T-cell (primary cell): ENCODE measurements around the gene SCAMP4. TPM values are rescaled to one million over a fixed set of nuclear protein-coding genes. Genes with fewer than 3 reads are reported as not detected.

ENCODE experiments used
- ATAC-seq, 4 experiments: fragments of 200-7000 bp in 3 of 4; fragments of 150-1000 bp in 1 of 4; cut with Tn5 transposase; replicated peaks in 1 of 4; 1 replicate in 3 of 4; 2 replicates in 1 of 4; pipeline ENCODE4 v1.10.0; 2021; ENCODE audit warnings: moderate library complexity in 3 of 4, mild to moderate bottlenecking in 2 of 4, moderate number of reproducible peaks in 1 of 4
- CTCF ChIA-PET, 2 donors: fragments of 300-600 bp; sonication (Branson Sonifier 250); formaldehyde crosslinking; loops; one replicate each; lab custom pipeline; 2022; ENCODE audit warnings: antibody characterized with exemption in 2 of 2; lab: Charles Lee
- POLR2A ChIA-PET, 2 donors: fragments of 300-600 bp; sonication (Branson Sonifier 250); formaldehyde crosslinking; loops; one replicate each; lab custom pipeline; 2022; ENCODE audit warnings: antibody characterized with exemption in 2 of 2; lab: Charles Lee
- DNase-seq, 35 experiments: peaks; one replicate each; pipeline versions ENCODE4 v3.0.0 to v3.0.0-alpha.2; 2013 to 2023
- H3K27ac ChIP-seq: one replicate; pipeline ENCODE4 v1.5.1; 2013; ENCODE audit warnings: low read length
- H3K27me3 ChIP-seq, 2 experiments: replicated peaks in 1 of 2; 1 replicate in 1 of 2; 2 replicates in 1 of 2; pipeline versions ENCODE4 v1.6.1 to v1.7.0; 2013; ENCODE audit warnings: low read length in 1 of 2, mixed read lengths in 1 of 2; ENCODE audit not compliant: control insufficient read depth in 2 of 2, insufficient read depth in 2 of 2; ENCODE audit errors: extremely low read depth in 1 of 2
- H3K36me3 ChIP-seq, 2 donors: 1 replicate in 1 of 2; 2 replicates in 1 of 2; pipeline versions ENCODE4 v1.6.1 to v1.7.0; 2013; ENCODE audit warnings: low read length in 1 of 2; ENCODE audit not compliant: control insufficient read depth in 2 of 2, insufficient read depth in 1 of 2; ENCODE audit errors: extremely low read depth in 1 of 2
- H3K4me1 ChIP-seq, 2 experiments: 1 replicate in 1 of 2; 2 replicates in 1 of 2; pipeline versions ENCODE4 v1.6.1 to v1.7.0; 2013; ENCODE audit warnings: low read length in 2 of 2, mixed read lengths in 1 of 2; ENCODE audit not compliant: insufficient read depth in 2 of 2, control insufficient read depth in 1 of 2; ENCODE audit errors: extremely low read depth in 1 of 2
- H3K4me3 ChIP-seq, 2 donors: 1 replicate in 1 of 2; 2 replicates in 1 of 2; pipeline versions ENCODE4 v1.5.1 to v1.7.0; 2013; ENCODE audit warnings: mild to moderate bottlenecking in 2 of 2, low read length in 1 of 2, moderate library complexity in 1 of 2; ENCODE audit not compliant: control insufficient read depth in 1 of 2; ENCODE audit errors: extremely low read depth in 1 of 2
- H3K9me3 ChIP-seq: 2 replicates; pipeline ENCODE4 v1.7.0; 2013
- H3K27ac Mint-ChIP-seq, 2 donors: one replicate each; pipeline ENCODE4 v1.8.0; 2020 to 2021; ENCODE audit warnings: mild to moderate bottlenecking in 2 of 2, mixed read lengths in 2 of 2
- H3K27me3 Mint-ChIP-seq, 2 donors: one replicate each; pipeline ENCODE4 v1.8.0; 2021 to 2022; ENCODE audit warnings: mixed read lengths in 2 of 2
- H3K36me3 Mint-ChIP-seq: one replicate; pipeline ENCODE4 v1.8.0; 2021; ENCODE audit warnings: mixed read lengths
- H3K4me1 Mint-ChIP-seq, 3 donors: one replicate each; pipeline ENCODE4 v1.8.0; 2020 to 2022; ENCODE audit warnings: mixed read lengths in 3 of 3, mild to moderate bottlenecking in 1 of 3
- H3K4me3 Mint-ChIP-seq, 3 donors: one replicate each; pipeline ENCODE4 v1.8.0; 2020 to 2022; ENCODE audit warnings: mild to moderate bottlenecking in 3 of 3, mixed read lengths in 3 of 3, moderate library complexity in 3 of 3
- H3K9me3 Mint-ChIP-seq, 3 donors: one replicate each; pipeline ENCODE4 v1.8.0; 2020 to 2022; ENCODE audit warnings: mixed read lengths in 3 of 3
- WGBS: methylation state at CpG from one replicate; pipeline ENCODE4 v1.1.5; 2013; ENCODE audit warnings: missing lambda C conversion rate; ENCODE audit not compliant: insufficient coverage; 5-methylcytosine and 5-hydroxymethylcytosine counted together
- total RNA-seq, 35 experiments: library from RNA in 6 of 35; stranded (reverse) in 6 of 35; fragments of 120-200 nt in 1 of 35; gene quantifications; one replicate each; pipeline versions ENCODE4 v1.2.1 to v1.2.4 and lab custom pipeline; 2013 to 2026

Gene SCAMP4
- total RNA-seq, 5 donors from 2014 or later (not counting 1 experiment from before 2014, with no cell fraction given): 24.8 to 49.2 (median 27.5) TPM

- peaks cover 2 to 26% of the 10 kb centered on the region in 2 experiments for H3K4me1 ChIP-seq
- H3K4me3 ChIP-seq: no peak overlapping the region
- H3K27ac ChIP-seq: no peak overlapping the region
- H3K36me3 Mint-ChIP-seq: peaks cover 4% of the 10 kb centered on the region
- H3K9me3 ChIP-seq: no peaks in the 10 kb centered on the region
- H3K4me1 Mint-ChIP-seq: peaks cover 19 to 27% (median 25%) of the 10 kb centered on the region in 3 donors
- no peak overlapping the region for H3K27ac Mint-ChIP-seq
- no peaks in the 10 kb centered on the region for H3K9me3 Mint-ChIP-seq
- 95% methylated on average over 33 of the region's 42 CpGs for WGBS
- POLR2A ChIA-PET: interaction anchor here in 1 of 2 donors (0.8 kb wide), 1 partner anchor 105 kb away, joined by 4 read pairs; no protein-coding TSS in a partner anchor
- no peaks in the 10 kb centered on the region for H3K27me3 ChIP-seq
- H3K4me3 Mint-ChIP-seq: no peak overlapping the region
- peaks cover 3 to 14% of the 10 kb centered on the region in 2 donors for H3K36me3 ChIP-seq
- no peaks in the 10 kb centered on the region for H3K27me3 Mint-ChIP-seq
- peak in 1 of 4 experiments; percentile 3 for ATAC-seq
- CTCF ChIA-PET: no interaction called here
- DNase-seq: no peak
These were observed 56.0 kb downstream of the SCAMP4 start for GRCh38 chr19:1961000-1961883.

- no peak for ATAC-seq
- ChIA-PET CTCF (no interaction called here), POLR2A (interaction anchor here in 1 of 2 donors (0.7 kb wide), 1 partner anchor 659 kb away, joined by 3 read pairs; no protein-coding TSS in a partner anchor)
- peaks cover 4% of the 10 kb centered on the region for H3K36me3 Mint-ChIP-seq
- Histone ChIP-seq H3K4me3 (no peak overlapping the region), H3K4me1 (peaks cover 8 to 24% of the 10 kb centered on the region in 2 experiments), H3K9me3 (no peaks in the 10 kb centered on the region), H3K27me3 (no peaks in the 10 kb centered on the region), H3K27ac (no peak overlapping the region), H3K36me3 (peaks cover 0 to 11% of the 10 kb centered on the region in 2 donors)
- no peak overlapping the region for H3K4me3 Mint-ChIP-seq
- no peaks in the 10 kb centered on the region for H3K27me3 Mint-ChIP-seq
- no peak overlapping the region for H3K27ac Mint-ChIP-seq
- 99% methylated on average over 17 of the region's 23 CpGs for WGBS
- DNase-seq: no peak
- H3K9me3 Mint-ChIP-seq: no peaks in the 10 kb centered on the region
- H3K4me1 Mint-ChIP-seq: peaks cover 20 to 28% (median 28%) of the 10 kb centered on the region in 3 donors
These were observed 57.5 kb downstream of the SCAMP4 start for GRCh38 chr19:1962674-1963073.

GRCh38 chr19:1967087-1967608, 61.9 kb downstream of the SCAMP4 start:
- Mint-ChIP-seq H3K27me3 (no peaks in the 10 kb centered on the region), H3K4me3 (peak overlapping the region; percentile 23 to 81 (median 41)), H3K4me1 (peaks cover 14 to 23% (median 22%) of the 10 kb centered on the region in 3 donors), H3K9me3 (no peaks in the 10 kb centered on the region), H3K36me3 (peaks cover 7% of the 10 kb centered on the region), H3K27ac (peak overlapping the region; percentile 61 to 72)
- peak overlapping the region in 1 of 2 donors; percentile 46 for H3K4me3 ChIP-seq
- peak overlapping the region; percentile 39 for H3K27ac ChIP-seq
- WGBS: 36% methylated on average over 23 of the region's 26 CpGs
- CTCF ChIA-PET: no interaction called here
- no peaks in the 10 kb centered on the region for H3K27me3 ChIP-seq
- DNase-seq (peak; percentile 12 to 66 (median 43)), ATAC-seq (peak; percentile 56 to 68 (median 65))
- POLR2A ChIA-PET: interaction anchor here in 1 of 2 donors (0.5 kb wide), 1 partner anchor 50 kb away, joined by 3 read pairs; no protein-coding TSS in a partner anchor
- no peaks in the 10 kb centered on the region for H3K9me3 ChIP-seq
- H3K36me3 ChIP-seq: peaks cover 7 to 32% of the 10 kb centered on the region in 2 donors
- H3K4me1 ChIP-seq: peaks cover 8 to 32% of the 10 kb centered on the region in 2 experiments

- Histone ChIP-seq H3K36me3 (peaks cover 7 to 32% of the 10 kb centered on the region in 2 donors), H3K27me3 (no peaks in the 10 kb centered on the region), H3K4me3 (no peak overlapping the region), H3K4me1 (peaks cover 8 to 32% of the 10 kb centered on the region in 2 experiments), H3K27ac (no peak overlapping the region), H3K9me3 (no peaks in the 10 kb centered on the region)
- peaks cover 4% of the 10 kb centered on the region for H3K36me3 Mint-ChIP-seq
- POLR2A ChIA-PET: no interaction called here
- no peaks in the 10 kb centered on the region for H3K9me3 Mint-ChIP-seq
- H3K27ac Mint-ChIP-seq: no peak overlapping the region
- peaks cover 14 to 30% (median 29%) of the 10 kb centered on the region in 3 donors for H3K4me1 Mint-ChIP-seq
- ATAC-seq (no peak), DNase-seq (no peak)
- CTCF ChIA-PET: no interaction called here
- H3K27me3 Mint-ChIP-seq: no peaks in the 10 kb centered on the region
- 93% methylated on average over 26 of the region's 34 CpGs for WGBS
- peak overlapping the region in 1 of 3 donors; percentile 8 for H3K4me3 Mint-ChIP-seq
These were observed 63.3 kb downstream of the SCAMP4 start for GRCh38 chr19:1968279-1969175.

GRCh38 chr19:1969176-1970002, 64.2 kb downstream of the SCAMP4 start:
- Mint-ChIP-seq H3K9me3 (no peaks in the 10 kb centered on the region), H3K4me1 (peaks cover 14 to 31% (median 30%) of the 10 kb centered on the region in 3 donors), H3K27me3 (no peaks in the 10 kb centered on the region), H3K27ac (no peak overlapping the region), H3K4me3 (peak overlapping the region in 1 of 3 donors; percentile 8), H3K36me3 (peaks cover 5% of the 10 kb centered on the region)
- Histone ChIP-seq H3K27me3 (no peaks in the 10 kb centered on the region), H3K27ac (no peak overlapping the region), H3K4me3 (no peak overlapping the region), H3K36me3 (peaks cover 9 to 32% of the 10 kb centered on the region in 2 donors), H3K9me3 (no peaks in the 10 kb centered on the region), H3K4me1 (peaks cover 8 to 36% of the 10 kb centered on the region in 2 experiments)
- DNase-seq (no peak), ATAC-seq (no peak)
- ChIA-PET POLR2A (no interaction called here), CTCF (no interaction called here)
- 94% methylated on average over 44 of the region's 49 CpGs for WGBS
